Measurements from ENCODE around the gene KIAA0232.

The KIAA0232 gene

GRCh38 chr4:6770581-6771228, 11.8 kb upstream of the KIAA0232 start:
- H4K20me1 ChIP-seq (ENCODE audit: insufficient read depth, low read length), result no peaks in the 10 kb centered on the region
- no peak overlapping the region for H3K9ac ChIP-seq (ENCODE audit: low read length)
- no peak overlapping the region for H3K4me3 ChIP-seq (ENCODE audit: low read length)
- no peaks in the 10 kb centered on the region for H3K9me3 ChIP-seq (ENCODE audit: insufficient read depth, low read length)
- peaks cover 8% of the 10 kb centered on the region for H3K27me3 ChIP-seq (ENCODE audit: low read depth, low read length)
- H3K36me3 ChIP-seq (replicated peaks; ENCODE audit: low read depth, low read length), result no peaks in the 10 kb centered on the region
- H3K79me2 ChIP-seq (ENCODE audit: low read length), result no peaks in the 10 kb centered on the region
- peaks cover 25% of the 10 kb centered on the region for H3K4me1 ChIP-seq (ENCODE audit: low read length)
- TF ChIP-seq EZH2phosphoT487 (IDR thresholded peaks at IDR 0.05; ENCODE audit: low read depth) (no peak), CTCF (IDR thresholded peaks at IDR 0.05; ENCODE audit: low read depth, low read length) (no peak)
- no peak overlapping the region for H3K4me2 ChIP-seq (ENCODE audit: low read length)
- no peak overlapping the region for H2AFZ ChIP-seq (ENCODE audit: low read depth, low read length)
- H3K27ac ChIP-seq (ENCODE audit: low read length), result no peak overlapping the region

- Histone ChIP-seq H3K36me3 (replicated peaks; ENCODE audit: low read depth, low read length) (no peaks in the 10 kb centered on the region), H3K4me3 (ENCODE audit: low read length) (no peak overlapping the region), H3K27me3 (ENCODE audit: low read depth, low read length) (peaks cover 6% of the 10 kb centered on the region), H3K27ac (ENCODE audit: low read length) (no peak overlapping the region), H3K4me2 (ENCODE audit: low read length) (no peak overlapping the region), H3K9ac (ENCODE audit: low read length) (no peak overlapping the region), H3K79me2 (ENCODE audit: low read length) (no peaks in the 10 kb centered on the region), H4K20me1 (ENCODE audit: insufficient read depth, low read length) (no peaks in the 10 kb centered on the region), H2AFZ (ENCODE audit: low read depth, low read length) (no peak overlapping the region), H3K9me3 (ENCODE audit: insufficient read depth, low read length) (no peaks in the 10 kb centered on the region), H3K4me1 (ENCODE audit: low read length) (peaks cover 25% of the 10 kb centered on the region)
- no peak for TF ChIP-seq EZH2phosphoT487 (IDR thresholded peaks at IDR 0.05; ENCODE audit: low read depth)
- no peak for TF ChIP-seq CTCF (IDR thresholded peaks at IDR 0.05; ENCODE audit: low read depth, low read length)
Measured at GRCh38 chr4:6771229-6771671, 11.3 kb upstream of the KIAA0232 start.

GRCh38 chr4:6772223-6772928, 10.2 kb upstream of the KIAA0232 start:
- Histone ChIP-seq H4K20me1 (ENCODE audit: insufficient read depth, low read length) (no peaks in the 10 kb centered on the region), H3K9ac (ENCODE audit: low read length) (no peak overlapping the region), H3K9me3 (ENCODE audit: insufficient read depth, low read length) (no peaks in the 10 kb centered on the region), H3K4me1 (ENCODE audit: low read length) (peaks cover 31% of the 10 kb centered on the region), H2AFZ (ENCODE audit: low read depth, low read length) (no peak overlapping the region), H3K4me3 (ENCODE audit: low read length) (no peak overlapping the region), H3K36me3 (replicated peaks; ENCODE audit: low read depth, low read length) (no peaks in the 10 kb centered on the region), H3K27ac (ENCODE audit: low read length) (no peak overlapping the region), H3K4me2 (ENCODE audit: low read length) (no peak overlapping the region), H3K79me2 (ENCODE audit: low read length) (no peaks in the 10 kb centered on the region), H3K27me3 (ENCODE audit: low read depth, low read length) (peaks cover 11% of the 10 kb centered on the region; the same call in 1 of the 2 replicates)
- TF ChIP-seq EZH2phosphoT487 (IDR thresholded peaks at IDR 0.05; ENCODE audit: low read depth) (no peak), CTCF (IDR thresholded peaks at IDR 0.05; ENCODE audit: low read depth, low read length) (no peak)

GRCh38 chr4:6773106-6773505, 9.4 kb upstream of the KIAA0232 start:
- Histone ChIP-seq H3K4me1 (ENCODE audit: low read length) (peaks cover 32% of the 10 kb centered on the region), H3K27ac (ENCODE audit: low read length) (no peak overlapping the region), H4K20me1 (ENCODE audit: insufficient read depth, low read length) (no peaks in the 10 kb centered on the region), H3K79me2 (ENCODE audit: low read length) (no peaks in the 10 kb centered on the region), H3K36me3 (replicated peaks; ENCODE audit: low read depth, low read length) (no peaks in the 10 kb centered on the region), H3K27me3 (ENCODE audit: low read depth, low read length) (peaks cover 11% of the 10 kb centered on the region; the same call in 1 of the 2 replicates), H3K9me3 (ENCODE audit: insufficient read depth, low read length) (no peaks in the 10 kb centered on the region), H3K9ac (ENCODE audit: low read length) (no peak overlapping the region), H3K4me3 (ENCODE audit: low read length) (no peak overlapping the region), H3K4me2 (ENCODE audit: low read length) (no peak overlapping the region), H2AFZ (ENCODE audit: low read depth, low read length) (no peak overlapping the region)
- TF ChIP-seq CTCF (IDR thresholded peaks at IDR 0.05; ENCODE audit: low read depth, low read length) (no peak), EZH2phosphoT487 (IDR thresholded peaks at IDR 0.05; ENCODE audit: low read depth) (no peak)

All from OCI-LY3 (cell line).